ENCODE results near the gene EXD3. TPM values are rescaled to one million over a fixed set of nuclear protein-coding genes. Genes with fewer than 3 reads are reported as not detected.
"Not testable (repeated sequence)": the region's sequence is repeated elsewhere in the genome, so short reads cannot be mapped to it uniquely, and the experiment has no call there.

Gene EXD3
- total RNA-seq, 4 donors from 2014 or later, result 13.8 to 25.7 (median 17.7) TPM

GRCh38 chr9:137331929-137332328, 91.0 kb downstream of the EXD3 start:
- no peak for DNase-seq (ENCODE audit: low spot score in 2 of 2)
- no peak overlapping the region for H3K4me3 ChIP-seq (ENCODE audit: low read depth, poor library complexity, severe bottlenecking)
- 93 to 94% methylated on average over 9 of the region's 9 CpGs for WGBS, 2 donors
- intact Hi-C loops (cut with DNase I; ENCODE audit: low total_unique reads), result no loop called here
- TF ChIP-seq POLR2A (IDR thresholded peaks at IDR 0.05), result no peak
- no peak for TF ChIP-seq CTCF (IDR thresholded peaks at IDR 0.05)

GRCh38 chr9:137330689-137331088, 92.3 kb downstream of the EXD3 start:
- 80 to 86% methylated on average over 6 of the region's 6 CpGs for WGBS, 2 donors
- TF ChIP-seq CTCF (IDR thresholded peaks at IDR 0.05), result no peak
- TF ChIP-seq POLR2A (IDR thresholded peaks at IDR 0.05), result no peak
- no peak overlapping the region for H3K4me3 ChIP-seq (ENCODE audit: low read depth, poor library complexity, severe bottlenecking)
- peak in 1 of 2 donors; percentile 8 for DNase-seq (ENCODE audit: low spot score in 2 of 2)
- intact Hi-C loops (cut with DNase I; ENCODE audit: low total_unique reads), result no loop called here

- H3K4me3 ChIP-seq (ENCODE audit: low read depth, poor library complexity, severe bottlenecking); intact Hi-C loops (cut with DNase I; ENCODE audit: low total_unique reads): not testable (repeated sequence)
- WGBS, 2 donors, result 49 to 61% methylated on average over 8 to 18 of the region's 26 CpGs
- peak in 1 of 2 donors; percentile 59 for DNase-seq (ENCODE audit: low spot score in 2 of 2)
Measured at GRCh38 chr9:137329590-137329989, 93.4 kb downstream of the EXD3 start.

GRCh38 chr9:137327641-137328550, 95.1 kb downstream of the EXD3 start:
- 73 to 76% methylated on average over 8 of the region's 8 CpGs for WGBS, 2 donors
- H3K4me3 ChIP-seq (ENCODE audit: low read depth, poor library complexity, severe bottlenecking); DNase-seq (ENCODE audit: low spot score in 2 of 2); intact Hi-C loops (cut with DNase I; ENCODE audit: low total_unique reads): not testable (repeated sequence)

- no peak overlapping the region for H3K4me3 ChIP-seq (ENCODE audit: low read depth, poor library complexity, severe bottlenecking)
- DNase-seq (ENCODE audit: low spot score in 2 of 2), result peak in 1 of 2 donors; percentile 52
- WGBS, 2 donors, result 86 to 88% methylated on average over 19 of the region's 19 CpGs
- intact Hi-C loops (cut with DNase I; ENCODE audit: low total_unique reads), result no loop called here
- no peak for TF ChIP-seq CTCF (IDR thresholded peaks at IDR 0.05)
- no peak for TF ChIP-seq POLR2A (IDR thresholded peaks at IDR 0.05)
Measured at GRCh38 chr9:137326445-137327065, 96.4 kb downstream of the EXD3 start.

- DNase-seq (ENCODE audit: low spot score in 2 of 2), result peak in 1 of 2 donors; percentile 36
- intact Hi-C loops (cut with DNase I; ENCODE audit: low total_unique reads), result no loop called here
- TF ChIP-seq CTCF (IDR thresholded peaks at IDR 0.05), result no peak
- no peak for TF ChIP-seq POLR2A (IDR thresholded peaks at IDR 0.05)
- 94 to 97% methylated on average over 12 of the region's 12 CpGs for WGBS, 2 donors
- no peak overlapping the region for H3K4me3 ChIP-seq (ENCODE audit: low read depth, poor library complexity, severe bottlenecking)
Measured at GRCh38 chr9:137325799-137326198, 97.2 kb downstream of the EXD3 start.
